NCI-H128 (cell line): ENCODE data around the gene ALG2.

Source experiments
- DNase-seq: peaks from one replicate; lab custom pipeline; 2025; ENCODE audit not compliant: unreplicated experiment; lab: John Stamatoyannopoulos, UW

The ALG2 gene

GRCh38 chr9:99193466-99193821 is 28.3 kb downstream of the ALG2 start:
- no peak for DNase-seq

- DNase-seq, result no peak
These were observed 28.8 kb downstream of the ALG2 start for GRCh38 chr9:99192786-99193465.

GRCh38 chr9:99190597-99191283 is 31.0 kb downstream of the ALG2 start:
- DNase-seq, result no peak

- no peak for DNase-seq
These were observed 31.7 kb downstream of the ALG2 start for GRCh38 chr9:99189887-99190596.

GRCh38 chr9:99189186-99189585 is 32.6 kb downstream of the ALG2 start:
- no peak for DNase-seq

- DNase-seq, result no peak
These were observed 34.4 kb downstream of the ALG2 start for GRCh38 chr9:99187311-99187710.

- DNase-seq, result no peak
These were observed 35.8 kb downstream of the ALG2 start for GRCh38 chr9:99185934-99186333.

- no peak for DNase-seq
These were observed 36.5 kb downstream of the ALG2 start for GRCh38 chr9:99185348-99185632.

- peak; percentile 82 for DNase-seq
These were observed 37.0 kb downstream of the ALG2 start for GRCh38 chr9:99184475-99185347.

- DNase-seq, result no peak
These were observed 37.6 kb downstream of the ALG2 start for GRCh38 chr9:99184110-99184474.

- DNase-seq, result no peak
These were observed 38.1 kb downstream of the ALG2 start for GRCh38 chr9:99183616-99184015.

GRCh38 chr9:99182356-99182755 is 39.4 kb downstream of the ALG2 start:
- DNase-seq, result no peak

GRCh38 chr9:99181621-99182020 is 40.1 kb downstream of the ALG2 start:
- no peak for DNase-seq

- DNase-seq, result no peak
These were observed 40.5 kb downstream of the ALG2 start for GRCh38 chr9:99181206-99181605.

- no peak for DNase-seq
These were observed 41.1 kb downstream of the ALG2 start for GRCh38 chr9:99180662-99181061.

GRCh38 chr9:99180199-99180598 is 41.5 kb downstream of the ALG2 start:
- DNase-seq, result no peak

GRCh38 chr9:99178912-99179872 is 42.5 kb downstream of the ALG2 start:
- DNase-seq, result no peak

GRCh38 chr9:99177576-99178366 is 44.0 kb downstream of the ALG2 start:
- DNase-seq, result no peak

- DNase-seq, result no peak
These were observed 45.2 kb downstream of the ALG2 start for GRCh38 chr9:99176527-99177013.
